ENCODE measurements around the gene TMEM131L. TPM values are rescaled to one million over a fixed set of nuclear protein-coding genes. Genes with fewer than 3 reads are reported as not detected.
A peak's percentile ranks its signal among the peaks of the same experiment; 100 is the strongest.

Gene TMEM131L
- total RNA-seq, 1 experiment from 2014 or later: 19.7 TPM

- intact Hi-C loops (cut with micrococcal nuclease): no loop called here
- CTCF ChIA-PET: no interaction called here
Measured at GRCh38 chr4:153506341-153507309, 40.5 kb downstream of the TMEM131L start.

More at GRCh38 chr4:153506341-153507309, 40.5 kb downstream of the TMEM131L start:
- no TSS peak for BruUV-seq (replicated peaks)
- ChIA-PET POLR2A (interaction anchor here (0.7 kb wide), 1 partner anchor 97 kb away, joined by 3 read pairs; no protein-coding TSS in a partner anchor), RAD21 (ENCODE audit: low non-redundant PET in 1 of 2, low total read pairs in 2 of 2, uncharacterized antibody in 2 of 2, unreplicated experiment in 2 of 2) (no interaction called here)
- no peaks in the 10 kb centered on the region for H4K20me1 ChIP-seq (ENCODE audit: insufficient read depth)
- H3K9me2 ChIP-seq (ENCODE audit: insufficient read depth): no peaks in the 10 kb centered on the region
- H3K27me3 ChIP-seq (ENCODE audit: insufficient read depth, low read length): no peaks in the 10 kb centered on the region
- no peak for DNase-seq (ENCODE audit: low read depth, low spot score)
- H3K4me2 ChIP-seq (ENCODE audit: low read length): peak overlapping the region; percentile 40
- no peak overlapping the region for H3K9ac ChIP-seq (ENCODE audit: low read length)
- TF ChIP-seq, protein P1, sequence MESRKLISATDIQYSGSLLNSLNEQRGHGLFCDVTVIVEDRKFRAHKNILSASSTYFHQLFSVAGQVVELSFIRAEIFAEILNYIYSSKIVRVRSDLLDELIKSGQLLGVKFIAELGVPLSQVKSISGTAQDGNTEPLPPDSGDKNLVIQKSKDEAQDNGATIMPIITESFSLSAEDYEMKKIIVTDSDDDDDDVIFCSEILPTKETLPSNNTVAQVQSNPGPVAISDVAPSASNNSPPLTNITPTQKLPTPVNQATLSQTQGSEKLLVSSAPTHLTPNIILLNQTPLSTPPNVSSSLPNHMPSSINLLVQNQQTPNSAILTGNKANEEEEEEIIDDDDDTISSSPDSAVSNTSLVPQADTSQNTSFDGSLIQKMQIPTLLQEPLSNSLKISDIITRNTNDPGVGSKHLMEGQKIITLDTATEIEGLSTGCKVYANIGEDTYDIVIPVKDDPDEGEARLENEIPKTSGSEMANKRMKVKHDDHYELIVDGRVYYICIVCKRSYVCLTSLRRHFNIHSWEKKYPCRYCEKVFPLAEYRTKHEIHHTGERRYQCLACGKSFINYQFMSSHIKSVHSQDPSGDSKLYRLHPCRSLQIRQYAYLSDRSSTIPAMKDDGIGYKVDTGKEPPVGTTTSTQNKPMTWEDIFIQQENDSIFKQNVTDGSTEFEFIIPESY (IDR thresholded peaks at IDR 0.05; ENCODE audit: extremely low read depth, insufficient replicate concordance, low read length): no peak
- TF ChIP-seq, protein P2, sequence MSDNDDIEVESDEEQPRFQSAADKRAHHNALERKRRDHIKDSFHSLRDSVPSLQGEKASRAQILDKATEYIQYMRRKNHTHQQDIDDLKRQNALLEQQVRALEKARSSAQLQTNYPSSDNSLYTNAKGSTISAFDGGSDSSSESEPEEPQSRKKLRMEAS (IDR thresholded peaks at IDR 0.05): no peak
- no peak for TF ChIP-seq SRF (IDR thresholded peaks at IDR 0.05; ENCODE audit: low read depth)
- TF ChIP-seq ATF3 (IDR thresholded peaks at IDR 0.05): no peak
- TF ChIP-seq EZH2phosphoT487 (IDR thresholded peaks at IDR 0.05; ENCODE audit: borderline replicate concordance): no peak
- TF ChIP-seq CBX3 (IDR thresholded peaks at IDR 0.05; ENCODE audit: low read depth): no peak
- no peak for TF ChIP-seq TCF7L2 (IDR thresholded peaks at IDR 0.05; ENCODE audit: borderline replicate concordance, extremely low read depth, insufficient read depth, insufficient read length)
- TF ChIP-seq, protein P3, sequence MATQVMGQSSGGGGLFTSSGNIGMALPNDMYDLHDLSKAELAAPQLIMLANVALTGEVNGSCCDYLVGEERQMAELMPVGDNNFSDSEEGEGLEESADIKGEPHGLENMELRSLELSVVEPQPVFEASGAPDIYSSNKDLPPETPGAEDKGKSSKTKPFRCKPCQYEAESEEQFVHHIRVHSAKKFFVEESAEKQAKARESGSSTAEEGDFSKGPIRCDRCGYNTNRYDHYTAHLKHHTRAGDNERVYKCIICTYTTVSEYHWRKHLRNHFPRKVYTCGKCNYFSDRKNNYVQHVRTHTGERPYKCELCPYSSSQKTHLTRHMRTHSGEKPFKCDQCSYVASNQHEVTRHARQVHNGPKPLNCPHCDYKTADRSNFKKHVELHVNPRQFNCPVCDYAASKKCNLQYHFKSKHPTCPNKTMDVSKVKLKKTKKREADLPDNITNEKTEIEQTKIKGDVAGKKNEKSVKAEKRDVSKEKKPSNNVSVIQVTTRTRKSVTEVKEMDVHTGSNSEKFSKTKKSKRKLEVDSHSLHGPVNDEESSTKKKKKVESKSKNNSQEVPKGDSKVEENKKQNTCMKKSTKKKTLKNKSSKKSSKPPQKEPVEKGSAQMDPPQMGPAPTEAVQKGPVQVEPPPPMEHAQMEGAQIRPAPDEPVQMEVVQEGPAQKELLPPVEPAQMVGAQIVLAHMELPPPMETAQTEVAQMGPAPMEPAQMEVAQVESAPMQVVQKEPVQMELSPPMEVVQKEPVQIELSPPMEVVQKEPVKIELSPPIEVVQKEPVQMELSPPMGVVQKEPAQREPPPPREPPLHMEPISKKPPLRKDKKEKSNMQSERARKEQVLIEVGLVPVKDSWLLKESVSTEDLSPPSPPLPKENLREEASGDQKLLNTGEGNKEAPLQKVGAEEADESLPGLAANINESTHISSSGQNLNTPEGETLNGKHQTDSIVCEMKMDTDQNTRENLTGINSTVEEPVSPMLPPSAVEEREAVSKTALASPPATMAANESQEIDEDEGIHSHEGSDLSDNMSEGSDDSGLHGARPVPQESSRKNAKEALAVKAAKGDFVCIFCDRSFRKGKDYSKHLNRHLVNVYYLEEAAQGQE (IDR thresholded peaks at IDR 0.05; ENCODE audit: low read depth): no peak
- no peaks in the 10 kb centered on the region for H3K36me3 ChIP-seq (ENCODE audit: control insufficient read depth in 1 of 2, insufficient read depth in 2 of 2, low read length in 2 of 2)
- peak overlapping the region; percentile 21 for H3K27ac ChIP-seq (ENCODE audit: low read depth, low read length)
- H3K79me2 ChIP-seq (ENCODE audit: insufficient read depth, low read length): peaks cover 6% of the 10 kb centered on the region; the same call in 1 of the 2 replicates
- no peak overlapping the region for H2AFZ ChIP-seq (ENCODE audit: low read depth, low read length, poor library complexity, severe bottlenecking)
- H3K9me3 ChIP-seq (ENCODE audit: control insufficient read depth in 1 of 2, insufficient read depth in 1 of 2, low read depth in 1 of 2, low read length in 2 of 2): no peaks in the 10 kb centered on the region
- peaks cover 64 to 75% of the 10 kb centered on the region in 2 experiments for H3K4me1 ChIP-seq (ENCODE audit: control insufficient read depth in 1 of 2, insufficient read depth in 2 of 2, low read length in 2 of 2)
- peak; percentile 26; the same call in 1 of the 2 replicates for ATAC-seq
- H3K4me3 ChIP-seq (replicated peaks in 1 of 2; ENCODE audit: low read depth in 1 of 2, low read length in 2 of 2): no peak overlapping the region
